HG03457 (cell line): Measurements from ENCODE around the gene FGF1.

ENCODE experiments used
- ATAC-seq: cut with Tn5 transposase; IDR thresholded peaks from one replicate; pipeline ENCODE4 v1.9.1; 2021; ENCODE audit warnings: moderate number of reproducible peaks; ENCODE audit not compliant: unreplicated experiment

Gene FGF1

DNA sequence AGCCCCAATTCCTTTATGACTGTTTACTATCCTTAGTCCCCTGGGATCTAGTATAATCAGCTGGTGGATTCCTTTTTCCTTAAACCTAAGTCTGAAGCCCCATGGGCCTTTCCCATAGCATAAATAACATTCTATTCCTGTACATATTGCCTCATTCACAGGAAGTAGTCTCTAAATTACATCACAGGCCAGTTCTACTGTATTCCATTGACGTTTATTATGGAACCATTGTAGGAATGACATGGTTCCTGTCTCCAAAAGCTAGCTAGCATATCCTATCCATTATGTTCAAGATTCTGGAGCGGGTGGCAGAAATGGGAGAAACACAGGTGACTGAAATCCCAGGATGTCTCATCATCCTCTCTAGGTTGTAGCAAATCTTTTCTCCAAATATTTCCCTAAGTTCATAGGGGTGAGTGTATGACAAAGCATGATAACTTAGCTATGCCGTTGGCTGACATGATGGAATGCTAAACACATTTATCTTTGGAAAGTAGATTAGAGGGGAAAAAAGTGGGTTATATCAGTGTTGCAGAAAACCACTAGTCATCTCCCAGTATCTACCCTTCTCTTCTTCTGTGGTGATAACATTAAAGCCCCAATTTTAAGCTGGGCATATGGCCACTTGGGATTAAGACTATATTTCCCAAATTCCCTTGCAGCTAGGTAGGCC lies 140.1 kb downstream of the FGF1 start:
- ATAC-seq = no peak

GRCh38 chr5:142544946-142545649 lies 140.8 kb downstream of the FGF1 start:
- ATAC-seq = no peak

DNA sequence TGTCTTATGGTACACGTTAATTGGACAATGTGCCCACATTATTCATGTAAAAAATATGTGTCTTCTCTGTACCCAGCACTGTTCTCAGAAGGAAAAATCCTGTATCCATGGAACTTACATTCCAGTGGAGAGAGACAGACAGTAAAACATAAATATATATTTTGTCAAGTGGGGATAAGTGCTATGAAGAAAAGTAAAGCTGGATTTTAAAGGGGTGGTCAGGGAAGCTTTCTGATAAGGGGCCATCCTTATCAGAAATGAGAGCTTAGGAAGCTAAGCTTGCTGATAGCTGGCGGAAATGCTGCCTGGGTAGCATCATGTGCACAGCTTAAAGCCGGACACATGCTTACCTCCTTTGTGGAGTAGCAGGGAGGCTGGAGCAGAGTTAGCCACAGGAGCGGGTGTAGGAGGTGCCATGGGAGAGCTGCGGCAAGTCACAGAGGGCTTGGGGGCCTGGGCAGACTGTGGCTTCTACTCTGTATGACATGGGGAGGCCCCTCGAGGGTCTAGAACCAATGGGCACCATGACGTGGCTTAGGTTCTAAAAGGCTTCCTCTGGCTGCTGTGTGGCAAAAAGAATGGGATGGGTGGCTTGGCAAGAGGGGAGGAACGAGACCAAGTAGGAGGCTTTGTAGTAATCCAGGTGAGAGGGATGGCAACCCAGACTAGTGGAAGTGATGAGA lies 141.7 kb downstream of the FGF1 start:
- ATAC-seq = no peak

DNA sequence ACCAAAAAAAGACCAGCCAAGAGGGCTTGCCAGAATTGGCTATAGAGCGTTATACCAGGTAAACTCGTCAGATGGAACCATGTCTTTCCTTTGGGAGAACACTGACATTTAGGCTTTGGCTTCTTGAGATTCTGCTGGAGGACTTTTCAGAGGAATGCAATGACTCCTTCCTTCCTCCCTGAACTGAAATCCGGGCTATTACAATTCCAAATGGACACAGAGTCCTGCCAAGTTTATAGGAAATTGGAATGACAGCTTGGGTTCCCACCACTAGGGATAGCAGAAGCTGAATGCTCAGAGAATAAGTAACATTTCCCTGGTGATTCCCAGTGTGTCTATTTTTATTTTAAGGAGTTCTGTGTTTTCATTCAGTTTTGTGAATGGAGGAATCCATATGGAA lies 143.0 kb downstream of the FGF1 start:
- no peak for ATAC-seq
